Measurements from ENCODE around the gene PTPRG.
A peak's percentile ranks its signal among the peaks of the same experiment; 100 is the strongest.

DNA sequence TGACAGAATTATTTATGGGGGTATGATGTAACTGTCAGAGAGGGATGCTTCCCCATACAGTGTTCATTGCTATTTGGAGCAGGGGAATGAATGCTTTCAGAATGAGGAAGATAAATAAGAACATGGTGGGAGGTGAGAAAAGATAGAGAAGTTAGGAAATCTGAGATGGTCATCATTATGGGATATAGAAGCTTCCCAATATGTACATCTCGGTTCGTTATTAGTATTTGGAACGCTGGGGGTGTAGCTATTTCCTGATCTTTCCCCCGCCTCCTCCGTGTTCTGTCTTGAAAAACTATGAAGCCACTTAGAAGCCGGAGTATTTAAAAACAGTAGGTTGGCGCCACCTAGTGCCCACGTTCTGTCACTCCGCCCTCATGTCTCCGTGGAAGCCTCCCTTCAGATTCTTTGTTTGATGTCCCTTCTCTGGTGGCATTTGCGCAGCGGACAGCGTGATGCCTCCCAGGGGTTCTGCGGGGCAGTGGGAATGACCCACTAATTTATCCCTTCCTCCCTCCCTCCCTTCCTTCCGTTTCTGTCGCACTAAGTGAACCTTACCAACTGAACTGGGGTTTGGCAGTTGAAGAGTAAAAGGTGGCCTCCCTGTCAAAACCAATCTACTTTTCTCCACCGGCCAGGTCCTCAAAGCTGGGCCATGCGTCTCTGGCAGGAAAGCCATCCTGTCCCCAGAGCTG lies 627.5 kb downstream of the PTPRG start:
- TF ChIP-seq, protein P1, sequence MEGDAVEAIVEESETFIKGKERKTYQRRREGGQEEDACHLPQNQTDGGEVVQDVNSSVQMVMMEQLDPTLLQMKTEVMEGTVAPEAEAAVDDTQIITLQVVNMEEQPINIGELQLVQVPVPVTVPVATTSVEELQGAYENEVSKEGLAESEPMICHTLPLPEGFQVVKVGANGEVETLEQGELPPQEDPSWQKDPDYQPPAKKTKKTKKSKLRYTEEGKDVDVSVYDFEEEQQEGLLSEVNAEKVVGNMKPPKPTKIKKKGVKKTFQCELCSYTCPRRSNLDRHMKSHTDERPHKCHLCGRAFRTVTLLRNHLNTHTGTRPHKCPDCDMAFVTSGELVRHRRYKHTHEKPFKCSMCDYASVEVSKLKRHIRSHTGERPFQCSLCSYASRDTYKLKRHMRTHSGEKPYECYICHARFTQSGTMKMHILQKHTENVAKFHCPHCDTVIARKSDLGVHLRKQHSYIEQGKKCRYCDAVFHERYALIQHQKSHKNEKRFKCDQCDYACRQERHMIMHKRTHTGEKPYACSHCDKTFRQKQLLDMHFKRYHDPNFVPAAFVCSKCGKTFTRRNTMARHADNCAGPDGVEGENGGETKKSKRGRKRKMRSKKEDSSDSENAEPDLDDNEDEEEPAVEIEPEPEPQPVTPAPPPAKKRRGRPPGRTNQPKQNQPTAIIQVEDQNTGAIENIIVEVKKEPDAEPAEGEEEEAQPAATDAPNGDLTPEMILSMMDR (IDR thresholded peaks at IDR 0.05), result peak; percentile 73 to 85 (median 81)
- no peak for TF ChIP-seq POLR2A (IDR thresholded peaks at IDR 0.05)

Data from adrenal gland (tissue), 5 donors.